IMR-90 (cell line): ENCODE measurements around the gene TRIO. TPM values are rescaled to one million over a fixed set of nuclear protein-coding genes. Genes with fewer than 3 reads are reported as not detected.

ENCODE experiments used
- ATAC-seq: fragments of 200-7000 bp; cut with Tn5 transposase; 2 replicates; pipeline ENCODE4 v1.9.1; 2020; ENCODE audit warnings: low read depth, mild to moderate bottlenecking, moderate library complexity
- BruUV-seq: library from RNA; stranded (reverse); fragments of 400-500 nt; replicated peaks from 2 replicates; lab custom pipeline; 2021; lab: Mats Ljungman, UMichigan
- CTCF ChIA-PET: fragments of 300-600 bp; formaldehyde crosslinking; extraction: SDS; loops from one replicate; lab custom pipeline; 2021; ENCODE audit warnings: antibody characterized with exemption; lab: Yijun Ruan, JAX
- POLR2A ChIA-PET: fragments of 300-600 bp; sonication (Branson Sonifier 250); formaldehyde crosslinking; loops from one replicate; lab custom pipeline; 2022; ENCODE audit warnings: antibody characterized with exemption; ENCODE audit not compliant: unreplicated experiment; lab: Charles Lee
- DNase-seq: peaks from one replicate; pipeline ENCODE4 v3.0.0; 2013
- H2AFZ ChIP-seq: replicated peaks from 2 replicates; pipeline ENCODE3; 2013; ENCODE audit warnings: low read length, mild to moderate bottlenecking; ENCODE audit not compliant: poor library complexity
- H2AK5ac ChIP-seq: 2 replicates; pipeline ENCODE4 v1.6.1; 2013; ENCODE audit warnings: low read depth, low read length, inconsistent platforms
- H2AK9ac ChIP-seq: replicated peaks from 2 replicates; pipeline ENCODE3; 2013; ENCODE audit warnings: mild to moderate bottlenecking, low read depth, low read length, moderate library complexity; ENCODE audit not compliant: poor library complexity
- H2BK120ac ChIP-seq: 2 replicates; pipeline ENCODE4 v1.6.1; 2013; ENCODE audit warnings: low read depth, low read length, inconsistent platforms
- H2BK15ac ChIP-seq: 3 replicates; pipeline ENCODE4 v1.6.1; 2013; ENCODE audit warnings: low read depth, low read length, inconsistent platforms
- H2BK20ac ChIP-seq: 2 replicates; pipeline ENCODE4 v1.6.1; 2013; ENCODE audit warnings: low read depth, mild to moderate bottlenecking, inconsistent platforms, low read length, moderate library complexity
- H2BK5ac ChIP-seq: 2 replicates; pipeline ENCODE4 v1.6.1; 2013; ENCODE audit warnings: mild to moderate bottlenecking, low read depth, low read length, inconsistent platforms; ENCODE audit not compliant: poor library complexity, severe bottlenecking
- H3K14ac ChIP-seq: replicated peaks from 2 replicates; pipeline ENCODE4 v1.6.1; 2013; ENCODE audit warnings: low read depth, low read length, inconsistent platforms
- H3K18ac ChIP-seq: 2 replicates; pipeline ENCODE4 v1.6.1; 2013; ENCODE audit warnings: low read depth, low read length, control low read depth
- H3K23ac ChIP-seq: 2 replicates; pipeline ENCODE4 v1.6.1; 2013; ENCODE audit warnings: low read depth, low read length, inconsistent platforms
- H3K27ac ChIP-seq: 2 replicates; pipeline ENCODE4 v1.5.1; 2013; ENCODE audit warnings: mild to moderate bottlenecking, control low read depth, low read length; ENCODE audit not compliant: insufficient read depth
- H3K27me3 ChIP-seq: 2 replicates; pipeline ENCODE4 v1.6.1; 2013; ENCODE audit warnings: low read length; ENCODE audit not compliant: control insufficient read depth, insufficient read depth
- H3K36me3 ChIP-seq: 2 replicates; pipeline ENCODE4 v1.6.1; 2013; ENCODE audit warnings: low read length, mixed read lengths; ENCODE audit not compliant: control insufficient read depth, insufficient read depth
- H3K4ac ChIP-seq: 2 replicates; pipeline ENCODE4 v1.6.1; 2013; ENCODE audit warnings: low read depth, low read length, inconsistent platforms
- H3K4me1 ChIP-seq: 2 replicates; pipeline ENCODE4 v1.6.1; 2013; ENCODE audit warnings: low read length, mixed read lengths; ENCODE audit not compliant: control insufficient read depth, insufficient read depth
- H3K4me2 ChIP-seq: 2 replicates; pipeline ENCODE4 v1.6.1; 2013; ENCODE audit warnings: low read depth, mild to moderate bottlenecking, control low read depth, low read length, moderate library complexity
- H3K4me3 ChIP-seq: 2 replicates; pipeline ENCODE4 v1.5.1; 2013; ENCODE audit warnings: low read depth, mild to moderate bottlenecking, control low read depth, low read length, moderate library complexity; ENCODE audit not compliant: insufficient read depth
- H3K56ac ChIP-seq: 2 replicates; pipeline ENCODE4 v1.6.1; 2013; ENCODE audit warnings: low read length, inconsistent platforms; ENCODE audit not compliant: insufficient read depth; ENCODE audit errors: extremely low read depth
- H3K79me1 ChIP-seq, 2 experiments: 2 replicates each; pipeline ENCODE4 v1.6.1; 2013; ENCODE audit warnings: low read length in 2 of 2, inconsistent platforms in 1 of 2, low read depth in 1 of 2
- H3K9ac ChIP-seq: 2 replicates; pipeline ENCODE4 v1.6.1; 2013; ENCODE audit warnings: low read depth, low read length, control low read depth
- H3K9me1 ChIP-seq: 2 replicates; pipeline ENCODE4 v1.6.1; 2013; ENCODE audit warnings: low read length, inconsistent platforms; ENCODE audit not compliant: insufficient read depth
- H3K9me3 ChIP-seq: 2 replicates; pipeline ENCODE4 v1.6.1; 2013; ENCODE audit warnings: low read length; ENCODE audit not compliant: control insufficient read depth, insufficient read depth
- H4K20me1 ChIP-seq: 2 replicates; pipeline ENCODE4 v1.6.1; 2013; ENCODE audit warnings: low read length, inconsistent platforms; ENCODE audit not compliant: insufficient read depth
- H4K5ac ChIP-seq: 2 replicates; pipeline ENCODE4 v1.6.1; 2013; ENCODE audit warnings: mild to moderate bottlenecking, low read depth, low read length, control low read depth
- H4K8ac ChIP-seq, 2 experiments: 2 replicates each; pipeline ENCODE4 v1.6.1; 2013; ENCODE audit warnings: low read depth in 2 of 2, low read length in 2 of 2, control low read depth in 1 of 2, inconsistent platforms in 1 of 2
- H4K91ac ChIP-seq: 2 replicates; pipeline ENCODE4 v1.6.1; 2013; ENCODE audit warnings: low read depth, low read length, inconsistent platforms; ENCODE audit not compliant: insufficient read depth
- WGBS, 2 experiments: methylation state at CpG; one replicate each; pipeline versions ENCODE4 v1.1.5 to v1.1.7; 2013; ENCODE audit warnings: missing lambda C conversion rate in 2 of 2; ENCODE audit not compliant: insufficient read length in 1 of 2; ENCODE audit errors: extremely low coverage in 2 of 2; 5-methylcytosine and 5-hydroxymethylcytosine counted together
- dilution Hi-C: fragments of 300-500 bp; cut with HindIII; formaldehyde crosslinking; loops from one replicate; pipeline ENCODE4 v1.14.3; 2018; ENCODE audit warnings: low sequenced_read_pairs; ENCODE audit not compliant: unreplicated experiment
- in situ Hi-C: fragments of 300-500 bp; cut with MboI; formaldehyde crosslinking; loops from 3 replicates; pipeline ENCODE4 v1.14.3; 2019; ENCODE audit warnings: low sequenced_read_pairs, inconsistent platforms, mixed read lengths
- intact Hi-C: fragments of 100-400 bp; cut with micrococcal nuclease; formaldehyde crosslinking; loops from 2 replicates; pipeline ENCODE4 v1.10.0; 2022
- polyA plus RNA-seq, 3 experiments: library from polyadenylated mRNA; depleted of rRNA; stranded (reverse); fragments of >200 nt; gene quantifications; 2 replicates each; pipeline ENCODE4 v1.2.3, GENCODE V29; 2012; ENCODE audit warnings: low replicate concordance in 1 of 3
- total RNA-seq: library from RNA; depleted of rRNA; stranded (reverse); fragments of >200 nt; gene quantifications from 2 replicates; pipeline ENCODE4 v1.2.3, GENCODE V29; 2012
- TF ChIP-seq, protein P1 (sequence below): fragments of 150-350 bp; IDR thresholded peaks from 2 replicates; pipeline ENCODE4 v1.6.1; 2017; ENCODE audit warnings: mild to moderate bottlenecking, antibody characterized with exemption, low read length, low read depth

Gene TRIO
- total and polyA plus RNA-seq, 2 of the 4 experiments (the other 2 are of a cell fraction), result 206 to 522 TPM

DNA sequence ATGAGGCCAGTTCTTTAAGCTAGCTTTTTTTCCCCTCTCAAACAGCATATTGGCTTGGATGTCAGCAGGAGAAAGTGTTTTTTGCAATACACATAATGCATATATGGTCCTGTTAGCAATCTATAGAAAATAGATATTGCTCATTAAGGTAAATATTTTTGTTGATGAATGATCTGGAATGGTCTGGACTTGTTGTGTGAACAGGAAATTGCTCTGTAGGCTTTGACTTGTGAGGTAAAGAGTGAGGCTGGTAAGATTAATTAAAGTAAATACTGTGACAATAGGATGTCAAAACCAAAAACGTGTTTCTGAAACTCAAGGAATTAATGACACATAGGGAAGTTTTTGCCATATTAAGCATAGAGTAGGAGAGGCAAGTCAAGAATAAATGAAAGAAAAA is 176.0 kb downstream of the TRIO start:
- Histone ChIP-seq H3K9me1 (peaks cover 20% of the 10 kb centered on the region), H3K14ac (no peak overlapping the region), H3K9me3 (no peaks in the 10 kb centered on the region), H2AFZ (no peak overlapping the region), H2BK5ac (peak overlapping the region; percentile 12), H4K20me1 (peaks cover 78% of the 10 kb centered on the region), H2AK5ac (no peak overlapping the region), H2BK15ac (no peak overlapping the region), H3K4ac (no peak overlapping the region), H3K18ac (no peak overlapping the region), H4K8ac (no peak overlapping the region), H2AK9ac (no peak overlapping the region), H2BK20ac (no peak overlapping the region), H3K9ac (no peak overlapping the region), H3K27me3 (no peaks in the 10 kb centered on the region), H3K23ac (no peak overlapping the region), H3K27ac (no peak overlapping the region), H3K4me3 (no peak overlapping the region), H2BK120ac (no peak overlapping the region), H4K91ac (no peak overlapping the region), H3K4me1 (peaks cover 21% of the 10 kb centered on the region), H3K79me1 (peaks cover 54 to 80% of the 10 kb centered on the region in 2 experiments), H3K4me2 (no peak overlapping the region), H3K56ac (no peak overlapping the region), H3K36me3 (peaks cover 59% of the 10 kb centered on the region), H4K5ac (no peak overlapping the region)
- ChIA-PET POLR2A (no interaction called here), CTCF (no interaction called here)
- TF ChIP-seq, protein P1, sequence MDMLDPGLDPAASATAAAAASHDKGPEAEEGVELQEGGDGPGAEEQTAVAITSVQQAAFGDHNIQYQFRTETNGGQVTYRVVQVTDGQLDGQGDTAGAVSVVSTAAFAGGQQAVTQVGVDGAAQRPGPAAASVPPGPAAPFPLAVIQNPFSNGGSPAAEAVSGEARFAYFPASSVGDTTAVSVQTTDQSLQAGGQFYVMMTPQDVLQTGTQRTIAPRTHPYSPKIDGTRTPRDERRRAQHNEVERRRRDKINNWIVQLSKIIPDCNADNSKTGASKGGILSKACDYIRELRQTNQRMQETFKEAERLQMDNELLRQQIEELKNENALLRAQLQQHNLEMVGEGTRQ, result no peak
- DNase-seq (no peak), ATAC-seq (no peak)
- WGBS, 2 experiments, result no CpG with 5 or more reads among the region's 1 CpG
- dilution Hi-C loops (no loop called here), in situ Hi-C loops (no loop called here), intact Hi-C loops (no loop called here)
- no TSS peak for BruUV-seq
